Measurements from ENCODE around the gene HSF2. TPM values are rescaled to one million over a fixed set of nuclear protein-coding genes. Genes with fewer than 3 reads are reported as not detected.

The HSF2 gene
- total and polyA plus RNA-seq, 4 donors, result 2.2 to 7.9 (median 6.3) TPM

GRCh38 chr6:122352981-122353664 is 46.3 kb upstream of the HSF2 start (continued):
- TF ChIP-seq EGR1 (IDR thresholded peaks at IDR 0.05; ENCODE audit: low read depth in 2 of 2) (no peak), RAD21 (IDR thresholded peaks at IDR 0.05) (no peak)

- no peak for DNase-seq (ENCODE audit: low spot score)
- H3K27me3 ChIP-seq (ENCODE audit: control insufficient read depth in 4 of 4, insufficient read depth in 4 of 4, low read length in 3 of 4), result peaks cover 0 to 7% (median 0%) of the 10 kb centered on the region in 4 donors
- 74% methylated on average over 11 of the region's 11 CpGs for WGBS
- no peak for TF ChIP-seq CTCF (IDR thresholded peaks at IDR 0.05; ENCODE audit: low read depth, low read length, missing input control)
- TF ChIP-seq JUND (IDR thresholded peaks at IDR 0.05), result no peak
- no peak for TF ChIP-seq RXRA (IDR thresholded peaks at IDR 0.05)
- no peak for TF ChIP-seq ZBTB33 (IDR thresholded peaks at IDR 0.05)
- TF ChIP-seq RAD21 (IDR thresholded peaks at IDR 0.05), result no peak
- no peak for TF ChIP-seq SP1 (IDR thresholded peaks at IDR 0.05)
- no peak overlapping the region for H3K27ac ChIP-seq (ENCODE audit: low read depth in 1 of 2, low read length in 2 of 2)
- H3K9ac ChIP-seq (ENCODE audit: low read depth in 1 of 2, low read length in 2 of 2), result no peak overlapping the region
- no peak overlapping the region for H3K4me3 ChIP-seq (ENCODE audit: low read depth in 1 of 3, low read length in 3 of 3)
- no peaks in the 10 kb centered on the region for H3K36me3 ChIP-seq (ENCODE audit: control insufficient read depth in 4 of 4, insufficient read depth in 3 of 4, low read depth in 1 of 4, low read length in 3 of 4)
- no peaks in the 10 kb centered on the region for H3K9me3 ChIP-seq (ENCODE audit: control insufficient read depth in 4 of 4, low read length in 3 of 4)
- H3K4me1 ChIP-seq (ENCODE audit: control insufficient read depth in 4 of 4, insufficient read depth in 4 of 4, low read length in 3 of 4), result no peaks in the 10 kb centered on the region
Measured at GRCh38 chr6:122360809-122361208, 38.6 kb upstream of the HSF2 start.

DNA sequence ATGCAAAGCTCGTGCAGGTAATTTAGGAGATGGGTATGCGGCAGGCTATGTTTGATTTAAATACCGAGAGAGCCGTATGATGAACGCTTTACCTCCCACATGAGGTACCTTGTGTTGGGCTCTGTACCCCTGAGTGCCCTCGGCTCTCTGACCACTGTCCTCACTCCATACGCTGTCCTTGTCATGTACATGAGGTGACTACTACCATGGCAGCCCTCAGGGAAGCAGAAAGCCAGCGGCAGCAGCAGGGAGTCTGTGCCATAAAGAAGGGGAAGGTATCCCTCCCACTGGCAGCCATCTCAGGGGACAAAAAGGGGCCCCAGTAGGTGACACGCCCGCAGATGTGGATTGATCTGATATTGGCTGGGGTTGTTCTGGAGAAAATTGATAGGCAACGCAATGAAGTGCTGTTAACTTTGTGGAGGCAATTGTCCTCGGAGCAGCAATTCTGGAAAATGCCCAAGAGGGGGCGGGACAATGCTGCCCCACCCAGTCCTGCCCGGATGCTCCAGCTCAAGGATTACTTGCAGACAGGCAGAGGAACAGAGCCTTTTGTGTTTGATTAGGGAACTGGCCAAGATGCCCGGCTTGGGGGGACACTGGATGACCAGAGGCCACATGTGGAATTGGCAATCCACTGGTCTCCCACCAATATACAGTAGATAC is 38.0 kb upstream of the HSF2 start:
- no peak for TF ChIP-seq NR2F2 (IDR thresholded peaks at IDR 0.05)
- TF ChIP-seq RAD21 (IDR thresholded peaks at IDR 0.05), result no peak
- no peak for TF ChIP-seq ATF3 (IDR thresholded peaks at IDR 0.05)
- no peak for TF ChIP-seq JUND (IDR thresholded peaks at IDR 0.05)
- TF ChIP-seq YY1 (IDR thresholded peaks at IDR 0.05), result no peak
- TF ChIP-seq FOXA1 (IDR thresholded peaks at IDR 0.05), result no peak
- no peak for TF ChIP-seq GABPA (IDR thresholded peaks at IDR 0.05 in 1 of 2, conservative IDR thresholded peaks at IDR 0.05 in 1 of 2)
- TF ChIP-seq, protein P1, sequence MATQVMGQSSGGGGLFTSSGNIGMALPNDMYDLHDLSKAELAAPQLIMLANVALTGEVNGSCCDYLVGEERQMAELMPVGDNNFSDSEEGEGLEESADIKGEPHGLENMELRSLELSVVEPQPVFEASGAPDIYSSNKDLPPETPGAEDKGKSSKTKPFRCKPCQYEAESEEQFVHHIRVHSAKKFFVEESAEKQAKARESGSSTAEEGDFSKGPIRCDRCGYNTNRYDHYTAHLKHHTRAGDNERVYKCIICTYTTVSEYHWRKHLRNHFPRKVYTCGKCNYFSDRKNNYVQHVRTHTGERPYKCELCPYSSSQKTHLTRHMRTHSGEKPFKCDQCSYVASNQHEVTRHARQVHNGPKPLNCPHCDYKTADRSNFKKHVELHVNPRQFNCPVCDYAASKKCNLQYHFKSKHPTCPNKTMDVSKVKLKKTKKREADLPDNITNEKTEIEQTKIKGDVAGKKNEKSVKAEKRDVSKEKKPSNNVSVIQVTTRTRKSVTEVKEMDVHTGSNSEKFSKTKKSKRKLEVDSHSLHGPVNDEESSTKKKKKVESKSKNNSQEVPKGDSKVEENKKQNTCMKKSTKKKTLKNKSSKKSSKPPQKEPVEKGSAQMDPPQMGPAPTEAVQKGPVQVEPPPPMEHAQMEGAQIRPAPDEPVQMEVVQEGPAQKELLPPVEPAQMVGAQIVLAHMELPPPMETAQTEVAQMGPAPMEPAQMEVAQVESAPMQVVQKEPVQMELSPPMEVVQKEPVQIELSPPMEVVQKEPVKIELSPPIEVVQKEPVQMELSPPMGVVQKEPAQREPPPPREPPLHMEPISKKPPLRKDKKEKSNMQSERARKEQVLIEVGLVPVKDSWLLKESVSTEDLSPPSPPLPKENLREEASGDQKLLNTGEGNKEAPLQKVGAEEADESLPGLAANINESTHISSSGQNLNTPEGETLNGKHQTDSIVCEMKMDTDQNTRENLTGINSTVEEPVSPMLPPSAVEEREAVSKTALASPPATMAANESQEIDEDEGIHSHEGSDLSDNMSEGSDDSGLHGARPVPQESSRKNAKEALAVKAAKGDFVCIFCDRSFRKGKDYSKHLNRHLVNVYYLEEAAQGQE (IDR thresholded peaks at IDR 0.05), result no peak
- TF ChIP-seq CTCF (IDR thresholded peaks at IDR 0.05; ENCODE audit: low read depth, low read length, missing input control), result no peak
- TF ChIP-seq ZBTB33 (IDR thresholded peaks at IDR 0.05), result no peak
- TF ChIP-seq, protein P2, sequence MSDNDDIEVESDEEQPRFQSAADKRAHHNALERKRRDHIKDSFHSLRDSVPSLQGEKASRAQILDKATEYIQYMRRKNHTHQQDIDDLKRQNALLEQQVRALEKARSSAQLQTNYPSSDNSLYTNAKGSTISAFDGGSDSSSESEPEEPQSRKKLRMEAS (IDR thresholded peaks at IDR 0.05), result no peak
- no peak for TF ChIP-seq TAF1 (conservative IDR thresholded peaks at IDR 0.05)

More for the DNA sequence above, 38.0 kb upstream of the HSF2 start:
- no peak overlapping the region for H3K9ac ChIP-seq (ENCODE audit: low read depth in 1 of 2, low read length in 2 of 2)
- peaks cover 0 to 7% (median 0%) of the 10 kb centered on the region in 4 donors for H3K27me3 ChIP-seq (ENCODE audit: control insufficient read depth in 4 of 4, insufficient read depth in 4 of 4, low read length in 3 of 4)
- no peaks in the 10 kb centered on the region for H3K4me1 ChIP-seq (ENCODE audit: control insufficient read depth in 4 of 4, insufficient read depth in 4 of 4, low read length in 3 of 4)
- no peak overlapping the region for H3K27ac ChIP-seq (ENCODE audit: low read depth in 1 of 2, low read length in 2 of 2)
- H3K4me3 ChIP-seq (ENCODE audit: low read depth in 1 of 3, low read length in 3 of 3), result no peak overlapping the region
- 80% methylated on average over 15 of the region's 15 CpGs for WGBS
- no peak for DNase-seq (ENCODE audit: low spot score)
- no peaks in the 10 kb centered on the region for H3K36me3 ChIP-seq (ENCODE audit: control insufficient read depth in 4 of 4, insufficient read depth in 3 of 4, low read depth in 1 of 4, low read length in 3 of 4)
- no peaks in the 10 kb centered on the region for H3K9me3 ChIP-seq (ENCODE audit: control insufficient read depth in 4 of 4, low read length in 3 of 4)

Data from liver (tissue), 9 donors.